ENCODE measurements around the gene SURF6. TPM values are rescaled to one million over a fixed set of nuclear protein-coding genes. Genes with fewer than 3 reads are reported as not detected.
"Not testable (repeated sequence)": the region's sequence is repeated elsewhere in the genome, so short reads cannot be mapped to it uniquely, and the experiment has no call there.

SURF6 gene
- total RNA-seq, 1 experiment from 2014 or later: 32.4 TPM

DNA sequence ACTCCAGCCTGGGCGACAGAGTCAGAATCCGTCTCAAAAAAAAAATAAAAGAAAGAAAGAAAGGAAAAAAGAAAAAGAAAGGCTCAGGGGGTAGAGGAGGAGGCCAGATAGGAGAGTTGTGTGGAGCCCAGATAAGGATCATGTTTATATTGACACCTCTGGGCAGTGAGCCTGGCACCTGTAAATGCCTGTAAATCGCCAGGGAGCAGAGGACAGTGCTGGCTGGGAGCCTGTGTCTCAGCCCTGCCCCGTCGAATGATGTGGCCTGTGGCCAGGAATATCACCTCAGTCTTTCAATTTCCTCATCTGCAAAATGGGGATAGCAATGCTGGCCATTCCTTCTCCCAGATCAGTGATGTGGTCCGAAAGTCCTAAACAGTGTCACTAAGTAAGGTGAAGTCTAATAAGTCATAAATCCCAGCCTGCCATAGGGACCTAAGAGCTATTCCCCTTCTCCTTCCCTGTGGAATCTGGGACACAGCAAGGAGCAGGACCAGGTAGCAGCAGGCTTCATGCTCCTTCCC lies 50.7 kb downstream of the SURF6 start:
- H3K4me1 ChIP-seq: peaks cover 44% of the 10 kb centered on the region
- peaks cover 2% of the 10 kb centered on the region for H3K9me3 ChIP-seq
- BruUV-seq (replicated peaks): no TSS peak

GRCh38 chr9:133284362-133284761 lies 51.6 kb downstream of the SURF6 start:
- Mint-ChIP-seq H3K4me3 (ENCODE audit: unreplicated experiment) (no peak overlapping the region), H3K4me1 (ENCODE audit: low read depth, unreplicated experiment) (no peaks in the 10 kb centered on the region), H3K27me3 (ENCODE audit: insufficient read depth, unreplicated experiment) (no peaks in the 10 kb centered on the region), H3K27ac (ENCODE audit: unreplicated experiment) (no peak overlapping the region), H3K9me3 (ENCODE audit: unreplicated experiment) (peaks cover 8% of the 10 kb centered on the region), H3K36me3 (ENCODE audit: insufficient read depth, unreplicated experiment) (no peaks in the 10 kb centered on the region)
- peaks cover 52% of the 10 kb centered on the region for H3K4me1 ChIP-seq
- no TSS peak for BruUV-seq (replicated peaks)
- intact Hi-C loops (cut with micrococcal nuclease; ENCODE audit: unreplicated experiment): no loop called here
- no peak for DNase-seq
- peaks cover 2% of the 10 kb centered on the region for H3K9me3 ChIP-seq
- ChIA-PET CTCF (no interaction called here), POLR2A (no interaction called here)
- H3K36me3 ChIP-seq (ENCODE audit: control insufficient read depth, insufficient read depth, low read length): no peaks in the 10 kb centered on the region
- no peak overlapping the region for H3K4me3 ChIP-seq (ENCODE audit: low read depth, low read length)
- TF ChIP-seq, protein P1, sequence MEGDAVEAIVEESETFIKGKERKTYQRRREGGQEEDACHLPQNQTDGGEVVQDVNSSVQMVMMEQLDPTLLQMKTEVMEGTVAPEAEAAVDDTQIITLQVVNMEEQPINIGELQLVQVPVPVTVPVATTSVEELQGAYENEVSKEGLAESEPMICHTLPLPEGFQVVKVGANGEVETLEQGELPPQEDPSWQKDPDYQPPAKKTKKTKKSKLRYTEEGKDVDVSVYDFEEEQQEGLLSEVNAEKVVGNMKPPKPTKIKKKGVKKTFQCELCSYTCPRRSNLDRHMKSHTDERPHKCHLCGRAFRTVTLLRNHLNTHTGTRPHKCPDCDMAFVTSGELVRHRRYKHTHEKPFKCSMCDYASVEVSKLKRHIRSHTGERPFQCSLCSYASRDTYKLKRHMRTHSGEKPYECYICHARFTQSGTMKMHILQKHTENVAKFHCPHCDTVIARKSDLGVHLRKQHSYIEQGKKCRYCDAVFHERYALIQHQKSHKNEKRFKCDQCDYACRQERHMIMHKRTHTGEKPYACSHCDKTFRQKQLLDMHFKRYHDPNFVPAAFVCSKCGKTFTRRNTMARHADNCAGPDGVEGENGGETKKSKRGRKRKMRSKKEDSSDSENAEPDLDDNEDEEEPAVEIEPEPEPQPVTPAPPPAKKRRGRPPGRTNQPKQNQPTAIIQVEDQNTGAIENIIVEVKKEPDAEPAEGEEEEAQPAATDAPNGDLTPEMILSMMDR (IDR thresholded peaks at IDR 0.05; ENCODE audit: insufficient read depth in 1 of 2, low read depth in 1 of 2, low read length in 1 of 2, severe bottlenecking in 1 of 2, unreplicated experiment in 1 of 2): no peak
- no peaks in the 10 kb centered on the region for H3K27me3 ChIP-seq (replicated peaks; ENCODE audit: control insufficient read depth, insufficient read depth, low read length)

More for the DNA sequence above, 50.7 kb downstream of the SURF6 start:
- Histone ChIP-seq H3K27me3 (replicated peaks; ENCODE audit: control insufficient read depth, insufficient read depth, low read length) (no peaks in the 10 kb centered on the region), H3K4me3 (ENCODE audit: low read depth, low read length) (no peak overlapping the region), H3K36me3 (ENCODE audit: control insufficient read depth, insufficient read depth, low read length) (no peaks in the 10 kb centered on the region)
- DNase-seq: no peak
- intact Hi-C loops (cut with micrococcal nuclease; ENCODE audit: unreplicated experiment): no loop called here
- Mint-ChIP-seq H3K36me3 (ENCODE audit: insufficient read depth, unreplicated experiment) (no peaks in the 10 kb centered on the region), H3K27ac (ENCODE audit: unreplicated experiment) (no peak overlapping the region), H3K27me3 (ENCODE audit: insufficient read depth, unreplicated experiment) (no peaks in the 10 kb centered on the region), H3K9me3 (ENCODE audit: unreplicated experiment) (peaks cover 17% of the 10 kb centered on the region), H3K4me1 (ENCODE audit: low read depth, unreplicated experiment) (no peaks in the 10 kb centered on the region), H3K4me3 (ENCODE audit: unreplicated experiment) (no peak overlapping the region)
- TF ChIP-seq, protein P1 (IDR thresholded peaks at IDR 0.05; ENCODE audit: insufficient read depth in 1 of 2, low read depth in 1 of 2, low read length in 1 of 2, severe bottlenecking in 1 of 2, unreplicated experiment in 1 of 2): no peak
- POLR2A ChIA-PET: no interaction called here
- CTCF ChIA-PET: no interaction called here

DNA sequence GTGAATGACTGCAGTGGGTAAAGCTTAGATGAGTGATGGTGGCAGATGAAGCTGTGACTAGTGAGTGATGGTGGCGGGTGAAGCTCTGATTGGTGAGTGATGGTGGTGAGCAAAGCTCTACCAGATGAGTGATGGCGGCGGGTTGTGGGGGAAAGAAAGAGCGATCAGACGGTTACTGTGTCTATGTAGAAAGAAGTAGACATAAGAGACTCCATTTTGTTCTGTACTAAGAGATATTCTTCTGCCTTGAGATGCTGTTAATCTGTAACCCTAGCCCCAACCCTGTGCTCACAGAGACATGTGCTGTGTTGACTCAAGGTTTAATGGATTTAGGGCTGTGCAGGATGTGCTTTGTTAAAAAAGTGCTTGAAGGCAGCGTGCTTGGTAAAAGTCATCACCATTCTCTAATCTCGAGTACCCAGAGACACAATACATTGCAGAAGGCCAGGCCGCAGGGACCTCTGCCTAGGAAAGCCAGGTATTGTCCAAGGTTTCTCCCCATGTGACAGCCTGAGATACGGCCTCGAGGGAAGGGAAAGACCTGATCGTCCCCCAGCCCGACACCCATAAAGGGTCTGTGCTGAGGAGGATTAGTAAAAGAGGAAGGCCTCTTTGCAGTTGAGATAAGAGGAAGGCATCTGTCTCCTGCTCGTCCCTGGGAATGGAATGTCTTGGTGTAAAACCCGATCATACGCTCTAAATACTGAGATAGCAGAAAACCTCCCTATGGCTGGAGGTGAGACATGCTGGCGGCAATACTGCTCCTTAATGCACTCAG lies 52.5 kb downstream of the SURF6 start:
- H3K9me3 Mint-ChIP-seq (ENCODE audit: unreplicated experiment); H3K9me3 ChIP-seq; H3K36me3 Mint-ChIP-seq (ENCODE audit: insufficient read depth, unreplicated experiment); BruUV-seq (replicated peaks); H3K27me3 ChIP-seq (replicated peaks; ENCODE audit: control insufficient read depth, insufficient read depth, low read length); POLR2A ChIA-PET; H3K4me3 ChIP-seq (ENCODE audit: low read depth, low read length); H3K4me1 Mint-ChIP-seq (ENCODE audit: low read depth, unreplicated experiment); CTCF ChIA-PET; H3K27me3 Mint-ChIP-seq (ENCODE audit: insufficient read depth, unreplicated experiment); H3K4me3 Mint-ChIP-seq (ENCODE audit: unreplicated experiment); H3K27ac Mint-ChIP-seq (ENCODE audit: unreplicated experiment); H3K36me3 ChIP-seq (ENCODE audit: control insufficient read depth, insufficient read depth, low read length); intact Hi-C loops (cut with micrococcal nuclease; ENCODE audit: unreplicated experiment): not testable (repeated sequence)
- peak; percentile 63 to 77 for DNase-seq
- H3K4me1 ChIP-seq: peaks cover 52% of the 10 kb centered on the region
